GM12873 (cell line): Measurements from ENCODE around the gene CHSY1.

Source experiments
- CTCF ChIP-seq: IDR thresholded peaks from 2 replicates; pipeline ENCODE4 v1.5.1; 2012; ENCODE audit warnings: low read depth, mild to moderate bottlenecking, moderate library complexity, low read length, control low read depth; ENCODE audit not compliant: insufficient read depth; ENCODE audit errors: missing control alignments

CHSY1 gene

GRCh38 chr15:101198031-101198575, 53.7 kb downstream of the CHSY1 start:
- no peak for TF ChIP-seq CTCF

- TF ChIP-seq CTCF, result no peak
Observed at GRCh38 chr15:101194546-101195125, 57.2 kb downstream of the CHSY1 start.

GRCh38 chr15:101193806-101194545, 57.9 kb downstream of the CHSY1 start:
- TF ChIP-seq CTCF, result no peak

GRCh38 chr15:101193120-101193644, 58.7 kb downstream of the CHSY1 start:
- TF ChIP-seq CTCF, result no peak

GRCh38 chr15:101192081-101192480, 59.8 kb downstream of the CHSY1 start:
- no peak for TF ChIP-seq CTCF

GRCh38 chr15:101191242-101191641, 60.6 kb downstream of the CHSY1 start:
- TF ChIP-seq CTCF, result no peak

- TF ChIP-seq CTCF, result no peak
Observed at GRCh38 chr15:101190092-101190595, 61.7 kb downstream of the CHSY1 start.
